Dedifferentiated amniotic fluid mesenchymal stem cell (primary cell): ENCODE measurements around the gene ID3.

ENCODE experiments used
- DNase-seq: peaks from one replicate; pipeline ENCODE4 v3.0.0-alpha.2; 2016; ENCODE audit errors: extremely low spot score

Gene ID3

DNA sequence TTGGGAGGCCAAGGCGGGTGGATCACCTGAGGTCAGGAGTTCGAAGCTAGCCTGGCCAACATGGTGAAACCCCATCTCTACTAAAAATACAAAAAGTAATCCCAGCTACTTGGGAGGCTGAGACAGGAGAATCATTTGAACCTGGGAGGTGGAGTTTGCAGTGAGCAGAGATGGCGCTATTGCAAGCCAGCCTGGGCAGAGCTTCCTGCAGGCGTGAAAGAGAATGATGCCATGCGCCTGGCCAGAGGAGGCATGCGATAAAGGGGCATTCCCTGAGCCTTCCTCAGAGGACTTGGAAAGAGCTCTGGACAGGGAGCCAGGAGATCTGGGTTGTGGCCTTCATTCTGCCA is 31.4 kb downstream of the ID3 start:
- no peak for DNase-seq

DNA sequence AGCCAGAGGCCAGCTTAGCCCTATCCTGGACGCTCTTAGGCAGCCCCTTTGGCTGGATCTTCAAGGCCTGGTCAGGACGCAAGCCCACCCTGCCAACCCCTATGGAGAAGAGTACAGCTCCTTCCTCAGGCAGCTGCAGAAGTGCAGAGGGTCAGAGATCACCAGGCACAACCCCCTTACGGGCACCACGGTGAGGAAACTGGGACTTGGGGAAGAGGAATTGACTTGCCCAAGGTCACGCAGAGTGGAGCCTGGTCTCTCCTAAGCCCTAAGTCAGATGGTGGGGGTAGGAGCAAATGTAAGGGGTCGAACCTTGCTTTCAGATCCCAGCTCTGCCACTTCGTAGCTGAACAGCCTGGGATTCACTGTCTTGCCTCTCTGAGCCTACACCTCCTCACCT is 31.9 kb downstream of the ID3 start:
- no peak for DNase-seq

DNA sequence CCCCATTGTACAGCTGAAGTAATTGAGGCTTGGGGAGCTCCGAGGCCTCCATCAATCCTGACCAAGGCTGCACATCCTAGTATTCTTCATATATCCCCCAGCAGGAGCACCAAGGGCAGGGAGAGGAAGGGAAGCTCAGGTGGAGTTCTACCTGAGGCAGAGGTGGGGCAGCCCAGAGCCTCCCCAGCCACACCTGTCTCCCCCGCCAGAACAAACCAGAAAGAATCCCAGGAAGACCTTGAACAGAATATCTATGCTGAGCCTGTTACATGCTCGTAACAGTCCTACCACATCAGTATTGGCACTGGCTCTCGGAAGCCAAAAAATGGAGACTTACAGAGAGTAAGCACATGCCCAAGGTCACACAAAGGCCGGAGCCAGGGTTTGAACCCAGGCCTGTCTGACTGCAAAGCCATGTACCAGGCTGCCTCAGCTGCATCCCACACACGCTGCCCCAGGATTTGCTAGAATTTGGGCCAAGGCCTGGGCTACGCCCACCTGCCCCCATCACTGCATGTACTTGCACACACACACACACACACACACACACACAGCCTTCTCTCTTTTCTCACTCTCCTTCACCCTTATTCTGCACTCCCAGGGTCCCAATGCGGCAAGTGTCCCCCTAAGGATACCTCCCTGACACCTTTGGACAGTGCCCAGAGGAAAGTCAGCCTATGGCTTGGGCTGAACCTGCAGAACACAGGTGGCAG is 32.8 kb downstream of the ID3 start:
- no peak for DNase-seq

DNA sequence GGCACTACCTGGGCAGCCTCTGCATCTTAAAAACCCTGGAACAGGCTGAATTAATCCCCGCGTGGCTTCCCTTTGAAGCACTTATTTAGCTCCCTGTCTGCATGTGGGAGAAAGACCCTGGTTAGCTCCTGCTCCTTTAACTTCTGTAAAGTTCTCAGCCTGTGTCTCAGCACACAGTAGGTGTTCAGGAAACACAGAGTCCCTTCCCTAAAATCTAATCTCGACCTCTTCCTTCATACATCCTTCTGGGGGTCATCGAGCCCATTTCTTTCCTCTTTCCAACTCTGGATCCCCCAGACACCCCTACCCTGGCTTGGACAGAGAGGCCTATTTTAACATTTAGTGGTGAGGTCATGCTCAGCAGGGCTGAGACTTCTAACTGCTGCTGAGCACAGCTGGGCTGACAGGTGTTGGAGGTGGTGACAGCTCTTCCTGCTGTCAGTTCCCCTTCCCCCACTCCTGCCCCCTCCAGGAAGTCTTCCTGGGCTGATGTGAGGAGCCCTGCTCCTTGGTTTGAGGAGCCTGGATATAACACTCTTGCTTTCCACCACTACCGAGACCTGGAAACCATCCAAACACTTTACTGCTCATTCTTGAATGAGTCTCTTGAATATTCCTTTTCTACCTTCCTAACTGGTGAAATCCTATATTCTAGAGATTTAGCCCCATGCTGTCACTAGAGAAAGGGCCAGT is 33.6 kb downstream of the ID3 start:
- DNase-seq: no peak

DNA sequence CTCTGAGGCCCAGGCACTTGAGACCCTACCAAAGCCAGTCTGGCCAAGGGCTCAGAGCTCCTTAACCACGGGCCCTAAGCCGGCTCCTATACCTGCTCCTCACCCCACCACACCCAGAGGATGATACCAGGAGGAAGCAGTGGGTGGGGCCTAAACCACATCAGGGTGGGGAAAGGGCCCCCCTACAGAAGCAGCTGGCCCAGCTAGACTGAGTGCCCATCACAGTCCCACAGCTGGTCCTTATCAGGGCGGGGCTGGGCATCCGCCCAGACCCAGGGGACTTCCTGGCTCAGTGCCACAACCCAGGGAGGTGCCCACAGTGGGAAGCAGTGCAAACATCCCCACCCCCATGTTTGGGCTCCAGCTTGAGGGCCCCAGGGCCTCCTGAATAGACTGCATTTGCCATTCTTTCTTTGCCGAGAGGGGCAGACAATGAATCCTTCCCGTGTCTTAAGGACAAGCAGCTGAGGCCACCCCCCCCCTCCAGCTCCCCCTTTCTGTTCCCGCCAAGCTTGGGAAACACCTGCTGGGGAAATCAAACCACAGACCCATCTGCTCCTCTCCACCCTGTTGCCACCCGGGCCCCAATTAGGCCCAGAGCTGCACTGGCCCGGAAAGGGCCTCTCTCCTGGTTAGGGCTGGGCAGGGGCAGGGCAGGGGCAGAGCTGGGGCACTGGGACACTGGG is 34.4 kb downstream of the ID3 start:
- no peak for DNase-seq

DNA sequence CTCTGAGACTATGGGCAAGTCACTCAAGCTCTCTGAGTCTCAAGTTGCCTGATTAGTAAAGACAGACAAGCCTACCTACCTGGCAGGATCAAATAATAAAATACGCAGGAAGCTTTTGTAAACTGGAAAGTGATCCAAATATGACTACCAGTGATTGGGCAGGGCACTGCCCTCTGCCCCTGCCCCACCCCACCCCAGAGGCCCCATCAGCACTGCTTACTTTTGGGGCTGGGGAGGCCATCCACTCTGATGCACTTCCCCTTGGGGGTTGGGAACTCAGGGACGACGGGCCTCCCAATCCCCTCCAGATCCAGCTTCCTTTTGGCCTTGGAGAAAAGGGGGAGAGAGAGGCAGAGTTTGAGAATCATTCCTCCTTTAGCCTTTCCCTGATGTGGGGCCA is 35.1 kb downstream of the ID3 start:
- DNase-seq: no peak

DNA sequence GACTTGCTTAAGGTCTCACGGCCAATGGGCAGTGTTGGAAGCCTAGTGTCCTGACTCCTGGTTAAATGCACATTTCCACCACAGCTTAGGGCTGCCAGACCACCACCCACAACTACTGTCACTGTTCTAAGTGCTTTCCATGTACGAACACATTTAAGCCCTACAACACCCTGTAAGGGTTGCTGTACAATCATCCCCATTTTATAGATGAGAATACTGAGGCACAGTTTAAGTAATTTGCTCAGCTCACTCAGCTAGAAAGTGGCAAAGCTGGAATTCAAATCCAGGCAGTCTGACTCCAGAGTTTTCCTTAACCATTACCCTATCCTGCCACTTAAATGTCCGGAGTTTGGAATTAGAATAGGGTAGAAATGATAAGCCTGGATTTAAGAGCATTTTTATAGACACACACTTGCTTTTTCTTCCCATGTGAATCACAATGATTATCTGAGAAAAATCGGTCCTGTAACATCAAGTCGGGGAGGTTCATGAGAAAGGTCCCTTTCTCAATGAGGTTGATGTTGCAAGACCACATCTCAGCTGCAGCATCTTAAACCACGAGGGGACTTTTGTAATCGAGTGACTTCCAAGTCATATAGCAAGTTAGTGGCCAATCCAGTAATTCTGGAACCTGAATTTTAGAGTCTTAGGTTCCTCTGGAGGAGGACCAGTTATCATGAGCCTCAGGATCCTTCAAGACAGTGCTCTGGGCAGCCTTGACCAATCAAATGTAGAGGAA is 36.9 kb downstream of the ID3 start:
- DNase-seq: no peak

DNA sequence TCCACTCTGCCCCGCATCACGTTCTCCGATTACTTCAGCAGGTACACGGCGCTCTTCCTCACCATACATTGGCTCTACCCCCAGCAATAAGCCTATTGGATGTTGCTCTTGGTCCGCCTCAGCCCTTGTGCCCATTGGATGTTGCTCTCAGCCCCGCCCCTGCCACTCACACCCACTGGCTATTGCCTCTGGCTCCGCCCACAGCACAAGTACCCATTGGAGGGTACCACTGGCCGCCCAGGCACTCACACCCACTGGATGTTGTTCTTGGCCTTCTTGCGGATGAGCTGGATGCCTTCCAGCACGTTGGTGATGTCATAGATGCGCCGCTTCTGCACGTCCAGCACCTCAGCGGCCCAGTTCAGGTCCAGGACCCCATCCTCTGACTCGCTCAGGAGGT is 37.7 kb downstream of the ID3 start:
- DNase-seq: no peak

DNA sequence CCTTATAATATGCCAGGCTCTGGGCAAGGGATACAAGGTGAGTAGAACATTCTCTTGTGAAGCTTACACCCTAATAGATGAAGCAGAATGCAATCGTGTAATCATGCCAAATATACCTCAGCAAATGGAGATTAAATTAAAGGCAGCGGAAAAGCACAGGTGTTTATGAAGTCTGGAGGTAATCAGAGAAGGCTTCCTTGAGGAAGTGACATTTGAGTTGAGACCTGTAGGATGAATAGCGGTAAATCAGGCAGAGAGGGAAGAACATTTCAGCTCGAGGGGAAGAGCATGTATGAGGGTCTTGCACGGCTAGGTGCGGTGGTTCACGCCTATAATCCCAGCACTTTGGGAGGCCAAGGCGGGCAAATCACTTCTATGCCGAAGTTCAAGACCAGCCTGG is 41.7 kb downstream of the ID3 start:
- no peak for DNase-seq

DNA sequence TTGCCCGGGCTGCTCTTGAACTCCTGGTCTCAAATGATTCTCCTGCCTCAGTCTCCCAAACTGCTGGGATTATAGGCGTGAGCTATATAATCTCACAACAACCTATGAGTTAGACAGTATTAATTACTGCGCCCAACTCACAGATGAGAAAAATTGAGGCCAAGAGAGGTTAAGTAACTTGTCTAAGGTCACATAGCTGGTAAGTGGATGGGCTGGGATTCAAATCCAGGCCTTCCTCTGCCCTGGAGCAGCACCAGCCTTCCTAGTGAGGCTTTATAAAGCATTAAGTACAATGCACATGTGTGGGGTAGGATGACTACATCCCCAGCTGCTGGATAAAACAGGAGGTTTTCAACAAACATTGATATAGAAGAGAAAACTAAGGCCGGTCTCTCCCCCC is 43.4 kb downstream of the ID3 start:
- DNase-seq: no peak

DNA sequence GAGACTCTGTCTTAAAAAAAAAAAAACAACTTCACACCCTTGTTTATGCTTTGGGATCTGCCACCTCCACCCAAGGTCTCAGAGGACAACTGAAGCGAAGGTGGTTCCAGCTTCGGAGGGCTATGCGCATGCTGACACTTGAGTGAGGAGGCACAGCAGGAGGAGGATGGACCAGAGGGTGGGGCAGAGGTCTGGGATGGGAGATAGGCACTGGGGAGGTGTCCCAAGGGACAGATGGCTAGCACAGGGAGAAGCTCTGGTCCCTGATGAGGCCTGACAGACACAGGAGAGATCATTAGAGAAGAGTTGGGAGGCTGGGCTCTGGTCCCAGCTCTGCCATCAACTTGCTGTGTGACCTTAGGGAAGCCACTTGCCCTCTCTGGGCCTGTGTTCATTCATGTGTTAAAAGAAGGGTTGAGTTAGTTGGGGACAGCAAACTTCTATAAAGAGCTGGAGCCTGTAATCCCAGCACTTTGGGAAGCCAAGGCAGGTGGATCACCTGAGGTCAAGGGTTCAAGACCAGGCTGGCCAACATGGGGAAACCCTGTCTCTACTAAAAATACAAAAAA is 45.1 kb downstream of the ID3 start:
- DNase-seq: no peak

DNA sequence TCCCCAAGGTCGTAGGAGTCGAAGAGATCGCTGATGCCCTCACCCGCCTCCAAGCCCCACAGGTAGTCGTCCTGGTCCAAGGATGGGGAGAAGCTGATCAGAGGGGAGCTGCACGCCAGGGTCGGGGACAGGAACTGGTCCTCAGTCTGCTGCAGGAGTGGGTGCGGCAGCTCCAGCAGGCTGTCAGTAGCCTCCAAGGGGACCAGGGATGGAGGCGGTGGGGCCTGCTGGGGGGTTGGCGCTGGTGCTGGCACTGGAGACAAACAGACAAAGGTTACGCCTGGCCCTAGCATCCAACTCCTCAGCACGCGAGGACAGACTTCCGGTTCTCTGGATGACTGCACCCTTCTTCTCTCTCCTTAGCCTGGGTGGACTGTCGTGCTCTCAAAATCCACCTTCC is 49.4 kb downstream of the ID3 start:
- no peak for DNase-seq
